HCEC 1CT (cell line): Measurements from ENCODE around the gene MPDZ.
A peak's percentile ranks its signal among the peaks of the same experiment; 100 is the strongest.

ENCODE experiments used
- DNase-seq: peaks from one replicate; pipeline ENCODE4 v3.0.0-alpha.2; 2017

MPDZ gene

GRCh38 chr9:13174906-13175639 is 104.4 kb downstream of the MPDZ start:
- DNase-seq: no peak

- DNase-seq: no peak
These were observed 105.9 kb downstream of the MPDZ start for GRCh38 chr9:13173553-13173952.

GRCh38 chr9:13171261-13171660 is 108.2 kb downstream of the MPDZ start:
- DNase-seq: no peak

GRCh38 chr9:13166996-13167395 is 112.5 kb downstream of the MPDZ start:
- DNase-seq: no peak

GRCh38 chr9:13165956-13166355 is 113.5 kb downstream of the MPDZ start:
- no peak for DNase-seq

- no peak for DNase-seq
These were observed 114.1 kb downstream of the MPDZ start for GRCh38 chr9:13165236-13165945.

GRCh38 chr9:13163946-13164345 is 115.5 kb downstream of the MPDZ start:
- DNase-seq: no peak

GRCh38 chr9:13163287-13163686 is 116.2 kb downstream of the MPDZ start:
- no peak for DNase-seq

GRCh38 chr9:13160051-13160450 is 119.4 kb downstream of the MPDZ start:
- no peak for DNase-seq

- no peak for DNase-seq
These were observed 120.5 kb downstream of the MPDZ start for GRCh38 chr9:13158986-13159385.

- DNase-seq: no peak
These were observed 128.0 kb downstream of the MPDZ start for GRCh38 chr9:13151489-13151888.

GRCh38 chr9:13149454-13149853 is 130.0 kb downstream of the MPDZ start:
- DNase-seq: no peak

GRCh38 chr9:13146840-13147239 is 132.7 kb downstream of the MPDZ start:
- peak; percentile 3 for DNase-seq

- DNase-seq: no peak
These were observed 134.2 kb downstream of the MPDZ start for GRCh38 chr9:13145340-13145739.

- no peak for DNase-seq
These were observed 135.2 kb downstream of the MPDZ start for GRCh38 chr9:13144166-13144775.

GRCh38 chr9:13143281-13143680 is 136.2 kb downstream of the MPDZ start:
- DNase-seq: no peak

- DNase-seq: no peak
These were observed 136.7 kb downstream of the MPDZ start for GRCh38 chr9:13142776-13143175.

GRCh38 chr9:13141629-13142028 is 137.9 kb downstream of the MPDZ start:
- no peak for DNase-seq

- no peak for DNase-seq
These were observed 138.5 kb downstream of the MPDZ start for GRCh38 chr9:13140843-13141592.

- DNase-seq: peak; percentile 69
These were observed 139.8 kb downstream of the MPDZ start for GRCh38 chr9:13139641-13140171.

- DNase-seq: no peak
These were observed 142.1 kb downstream of the MPDZ start for GRCh38 chr9:13137426-13137825.

GRCh38 chr9:13131991-13132390 is 147.5 kb downstream of the MPDZ start:
- no peak for DNase-seq

GRCh38 chr9:13131416-13131815 is 148.1 kb downstream of the MPDZ start:
- DNase-seq: no peak
